ENCODE measurements around the gene C1QTNF7. TPM values are rescaled to one million over a fixed set of nuclear protein-coding genes. Genes with fewer than 3 reads are reported as not detected.

C1QTNF7 gene
- total RNA-seq, 3 donors from 2014 or later = 1.3 to 13.0 (median 1.5) TPM

DNA sequence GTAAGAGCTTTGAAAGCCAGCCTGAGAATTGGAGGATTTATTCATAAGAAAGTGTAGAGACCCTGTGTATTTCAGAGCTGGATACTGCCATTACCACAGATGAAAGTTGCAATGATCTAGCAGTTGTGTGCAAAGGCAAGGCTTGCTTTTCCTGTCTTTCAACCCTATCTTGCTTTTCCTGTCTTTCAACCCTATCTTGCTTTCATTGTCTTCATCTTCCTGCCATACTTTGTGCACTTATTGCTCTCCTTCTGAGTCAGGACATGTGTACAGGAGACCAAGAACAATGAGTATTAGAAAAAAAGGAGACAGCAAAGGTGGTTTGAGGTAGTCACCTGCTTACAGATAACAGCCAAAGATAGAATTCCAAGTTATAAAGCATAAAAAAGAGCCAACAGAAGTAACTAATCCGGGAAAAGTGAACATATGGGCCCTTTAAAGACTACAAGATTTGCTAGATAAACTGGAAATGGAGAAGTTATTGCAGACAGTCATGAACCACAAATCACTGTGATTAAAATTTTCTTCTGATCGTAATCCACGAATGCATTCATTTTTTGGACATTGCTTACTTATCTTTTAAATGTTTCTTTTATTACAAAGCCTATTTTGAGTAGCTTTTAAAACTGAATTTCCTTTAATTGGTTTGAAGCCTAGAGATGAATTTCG, 17.2 kb downstream of the C1QTNF7 start:
- TF ChIP-seq, protein P1, sequence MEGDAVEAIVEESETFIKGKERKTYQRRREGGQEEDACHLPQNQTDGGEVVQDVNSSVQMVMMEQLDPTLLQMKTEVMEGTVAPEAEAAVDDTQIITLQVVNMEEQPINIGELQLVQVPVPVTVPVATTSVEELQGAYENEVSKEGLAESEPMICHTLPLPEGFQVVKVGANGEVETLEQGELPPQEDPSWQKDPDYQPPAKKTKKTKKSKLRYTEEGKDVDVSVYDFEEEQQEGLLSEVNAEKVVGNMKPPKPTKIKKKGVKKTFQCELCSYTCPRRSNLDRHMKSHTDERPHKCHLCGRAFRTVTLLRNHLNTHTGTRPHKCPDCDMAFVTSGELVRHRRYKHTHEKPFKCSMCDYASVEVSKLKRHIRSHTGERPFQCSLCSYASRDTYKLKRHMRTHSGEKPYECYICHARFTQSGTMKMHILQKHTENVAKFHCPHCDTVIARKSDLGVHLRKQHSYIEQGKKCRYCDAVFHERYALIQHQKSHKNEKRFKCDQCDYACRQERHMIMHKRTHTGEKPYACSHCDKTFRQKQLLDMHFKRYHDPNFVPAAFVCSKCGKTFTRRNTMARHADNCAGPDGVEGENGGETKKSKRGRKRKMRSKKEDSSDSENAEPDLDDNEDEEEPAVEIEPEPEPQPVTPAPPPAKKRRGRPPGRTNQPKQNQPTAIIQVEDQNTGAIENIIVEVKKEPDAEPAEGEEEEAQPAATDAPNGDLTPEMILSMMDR (IDR thresholded peaks at IDR 0.05) = no peak
- Histone ChIP-seq H3K36me3 (ENCODE audit: low read depth) (no peaks in the 10 kb centered on the region), H3K4me1 (ENCODE audit: low read depth) (no peaks in the 10 kb centered on the region), H3K9me3 (no peaks in the 10 kb centered on the region), H3K4me3 (no peak overlapping the region)
- DNase-seq (no peak), ATAC-seq (no peak)
- intact Hi-C loops (cut with DNase I, micrococcal nuclease) = no loop called here

DNA sequence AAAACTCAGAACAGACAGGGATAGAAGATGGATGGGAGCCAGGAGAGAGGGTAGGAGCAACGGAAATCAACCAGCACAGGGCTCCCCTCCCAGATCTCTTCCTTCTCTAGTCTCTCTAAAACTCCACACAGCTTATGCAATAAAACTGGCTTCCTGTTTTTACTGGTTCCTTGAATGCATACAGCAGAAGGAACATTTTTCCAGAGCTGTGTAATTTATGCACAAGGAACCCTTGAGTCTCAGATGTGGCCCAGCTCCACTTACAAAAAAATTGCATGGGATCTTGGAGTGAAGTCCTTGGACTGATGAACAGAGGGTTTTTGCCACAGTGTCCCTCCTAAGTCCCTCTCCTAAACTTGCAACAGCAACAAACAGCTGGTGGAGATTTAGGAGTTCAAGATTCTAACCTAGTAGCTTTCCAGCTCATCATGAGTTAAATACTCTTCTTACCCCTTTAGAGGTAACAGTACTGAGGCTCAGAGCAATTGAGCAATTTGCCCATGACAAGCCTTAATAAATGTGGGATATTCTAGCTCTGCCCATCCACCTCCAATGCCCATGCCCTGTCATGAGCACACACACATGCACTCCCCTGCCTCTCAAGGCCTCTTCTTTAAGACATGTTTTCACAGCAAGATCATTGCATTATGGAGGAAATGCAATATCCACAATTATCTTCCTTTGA, 23.5 kb downstream of the C1QTNF7 start:
- no peak for DNase-seq
- no peaks in the 10 kb centered on the region for H3K9me3 ChIP-seq
- H3K4me1 ChIP-seq (ENCODE audit: low read depth) = no peaks in the 10 kb centered on the region
- intact Hi-C loops (cut with DNase I, micrococcal nuclease) = no loop called here
- ATAC-seq = peak; percentile 28
- TF ChIP-seq, protein P1 (IDR thresholded peaks at IDR 0.05) = no peak
- no peaks in the 10 kb centered on the region for H3K36me3 ChIP-seq (ENCODE audit: low read depth)
- H3K4me3 ChIP-seq = no peak overlapping the region

DNA sequence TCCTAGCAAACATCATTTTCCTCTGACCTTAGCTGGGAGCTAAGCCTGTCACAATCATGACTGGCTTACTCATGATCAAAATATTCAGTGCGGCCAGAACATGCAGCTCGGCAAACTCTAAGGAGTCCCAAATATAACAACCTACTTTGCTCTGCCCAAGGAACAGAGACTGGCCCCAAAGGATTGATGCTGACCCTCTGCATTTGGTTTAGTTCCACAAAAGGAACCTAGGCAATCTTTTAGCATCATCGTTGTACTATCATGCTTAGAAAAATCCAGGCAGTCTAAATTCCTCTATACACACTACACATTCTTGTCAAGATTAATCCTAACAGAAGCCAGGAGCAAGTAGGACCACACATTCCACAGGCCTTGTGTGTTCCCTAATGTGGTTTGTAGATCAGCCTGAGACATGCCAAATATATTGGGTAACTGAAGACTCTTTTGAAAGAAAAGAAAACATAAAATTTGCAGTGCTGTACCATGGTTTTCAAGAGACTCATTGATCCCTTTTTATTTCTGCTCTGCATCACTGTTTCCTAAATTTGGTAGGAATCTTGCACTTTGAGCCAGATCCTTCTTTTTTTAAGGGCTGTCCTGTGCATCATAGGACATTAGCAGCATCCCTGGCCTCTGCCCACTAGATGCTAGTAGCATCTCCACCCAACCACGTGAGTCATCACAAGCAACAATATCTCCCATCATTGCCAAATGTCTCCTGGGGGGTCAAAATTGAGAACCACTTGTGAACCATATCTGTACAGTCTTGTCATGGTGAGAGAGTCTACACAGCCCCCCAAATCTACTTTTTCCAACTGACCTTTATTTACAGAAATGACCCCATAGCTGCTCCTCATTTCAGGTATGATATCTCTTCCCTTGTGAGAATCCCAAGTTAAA, 24.3 kb downstream of the C1QTNF7 start:
- ATAC-seq (peak; percentile 43), DNase-seq (no peak)
- no peaks in the 10 kb centered on the region for H3K9me3 ChIP-seq
- TF ChIP-seq, protein P1 (IDR thresholded peaks at IDR 0.05) = no peak
- no peak overlapping the region for H3K4me3 ChIP-seq
- intact Hi-C loops (cut with DNase I, micrococcal nuclease) = no loop called here
- H3K4me1 ChIP-seq (ENCODE audit: low read depth) = no peaks in the 10 kb centered on the region
- H3K36me3 ChIP-seq (ENCODE audit: low read depth) = no peaks in the 10 kb centered on the region

DNA sequence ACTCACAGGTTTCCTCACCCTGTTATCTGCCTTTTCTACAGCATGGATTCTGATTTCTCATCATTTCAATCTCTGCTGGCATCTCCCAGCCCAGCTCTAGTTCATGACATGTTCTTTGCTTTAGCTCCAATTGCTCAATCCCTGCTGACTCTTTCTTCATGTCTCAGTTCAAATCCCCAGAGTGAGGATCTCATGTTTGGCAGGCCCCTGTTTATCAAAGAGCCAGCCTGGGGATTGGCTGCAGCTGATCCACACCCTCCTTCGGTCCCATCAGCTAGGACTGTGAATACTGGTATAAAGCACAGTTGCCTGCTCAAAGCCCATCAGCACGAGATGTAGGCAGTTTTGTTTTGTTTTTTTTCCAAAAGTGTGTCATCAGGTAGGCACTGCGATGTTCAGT, 27.5 kb downstream of the C1QTNF7 start:
- peak; percentile 34 for ATAC-seq
- DNase-seq = peak in 1 of 3 donors; percentile 15
- TF ChIP-seq, protein P1 (IDR thresholded peaks at IDR 0.05) = no peak
- H3K36me3 ChIP-seq (ENCODE audit: low read depth) = no peaks in the 10 kb centered on the region
- no peak overlapping the region for H3K4me3 ChIP-seq
- intact Hi-C loops (cut with DNase I, micrococcal nuclease) = loop anchor here (5.0 kb wide), 1 partner anchor 218 kb away; no protein-coding TSS in a partner anchor
- H3K9me3 ChIP-seq = no peaks in the 10 kb centered on the region
- H3K4me1 ChIP-seq (ENCODE audit: low read depth) = no peaks in the 10 kb centered on the region

DNA sequence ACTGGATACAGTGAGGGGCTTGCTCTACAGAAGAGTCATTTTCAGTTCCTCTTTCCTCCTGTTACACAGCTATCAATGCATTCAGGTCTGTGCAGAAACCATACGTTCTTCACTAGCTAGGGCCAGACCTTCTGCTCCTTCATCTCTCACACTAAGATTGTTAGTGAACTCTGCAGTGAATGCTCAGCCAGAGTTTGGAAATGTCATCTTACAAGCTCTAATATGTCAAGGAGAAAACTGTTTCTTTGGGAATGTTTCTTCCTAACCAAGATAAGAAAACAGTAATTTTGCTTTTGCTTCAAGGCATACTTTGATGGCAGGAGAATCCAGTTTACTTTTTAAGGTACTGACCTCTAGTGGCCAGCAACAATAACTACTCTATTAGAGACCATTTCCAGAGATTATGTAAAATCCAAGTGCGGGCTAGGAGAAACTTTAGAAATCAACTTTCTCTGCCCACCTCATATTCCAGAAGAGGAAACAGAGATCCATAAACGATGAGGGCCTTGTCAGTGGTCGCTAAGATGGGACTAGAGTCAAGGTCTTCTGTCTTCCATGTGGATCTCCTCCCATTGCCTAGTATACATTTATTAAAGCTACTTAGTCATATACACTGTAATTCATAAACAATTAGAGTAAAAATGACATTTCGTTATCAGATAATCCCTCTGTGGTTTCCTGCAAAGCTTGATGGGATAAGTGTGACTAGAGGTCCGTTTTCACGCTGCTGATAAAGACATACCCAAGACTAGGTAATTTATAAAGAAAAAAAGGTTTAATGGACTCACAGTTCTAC, 29.8 kb downstream of the C1QTNF7 start:
- no peak for DNase-seq

More for the DNA sequence above, 29.8 kb downstream of the C1QTNF7 start:
- intact Hi-C loops (cut with DNase I, micrococcal nuclease) = loop anchor here (5.0 kb wide), 1 partner anchor 220 kb away; no protein-coding TSS in a partner anchor
- Histone ChIP-seq H3K4me3 (no peak overlapping the region), H3K4me1 (ENCODE audit: low read depth) (no peaks in the 10 kb centered on the region), H3K36me3 (ENCODE audit: low read depth) (no peaks in the 10 kb centered on the region), H3K9me3 (no peaks in the 10 kb centered on the region)
- TF ChIP-seq, protein P1 (IDR thresholded peaks at IDR 0.05) = no peak
- peak; percentile 67 for ATAC-seq
